ENCODE measurements around the gene APEH.

GRCh38 chr3:49649576-49649975 is 24.6 kb upstream of the APEH start:
- TF ChIP-seq CTCF (IDR thresholded peaks at IDR 0.05 in 2 of 3, conservative IDR thresholded peaks at IDR 0.05 in 1 of 3; ENCODE audit: borderline replicate concordance in 1 of 3, insufficient read depth in 1 of 3, low read depth in 2 of 3, low read length in 2 of 3) (no peak), POLR2AphosphoS5 (IDR thresholded peaks at IDR 0.05; ENCODE audit: low read depth, low read length) (no peak), EZH2 (IDR thresholded peaks at IDR 0.05) (no peak), REST (IDR thresholded peaks at IDR 0.05; ENCODE audit: low read depth) (no peak), JUND (IDR thresholded peaks at IDR 0.05) (no peak), POLR2A (IDR thresholded peaks at IDR 0.05; ENCODE audit: borderline replicate concordance, extremely low read depth, insufficient read depth, insufficient read length) (no peak), ATF3 (IDR thresholded peaks at IDR 0.05) (no peak), SRF (IDR thresholded peaks at IDR 0.05; ENCODE audit: low read depth) (no peak), CEBPB (IDR thresholded peaks at IDR 0.05; ENCODE audit: low read depth) (no peak), RAD21 (IDR thresholded peaks at IDR 0.05; ENCODE audit: low read depth) (no peak)

Data from HCT116 (cell line).